SK-N-SH (cell line): ENCODE measurements around the gene PPFIBP2. TPM values are rescaled to one million over a fixed set of nuclear protein-coding genes. Genes with fewer than 3 reads are reported as not detected.

ENCODE experiments used
- CTCF ChIA-PET: fragments of 300-600, 350-600 bp; formaldehyde crosslinking; extraction: SDS; loops from one replicate; lab custom pipeline; 2021; lab: Yijun Ruan, JAX
- POLR2A ChIA-PET: fragments of 350-600 bp; sonication (Branson Sonifier 250); formaldehyde crosslinking; extraction: SDS; loops from one replicate; lab custom pipeline; 2020; ENCODE audit warnings: antibody characterized with exemption, inconsistent platforms; lab: Yijun Ruan, JAX
- DNase-seq: peaks from one replicate; pipeline ENCODE4 v3.0.0; 2012
- H2AFZ ChIP-seq: fragments of 200-600 bp; sonication (generic); 2 replicates; pipeline ENCODE4 v1.8.1; 2016; ENCODE audit warnings: antibody characterized with exemption, mild to moderate bottlenecking, low read depth
- H3F3A ChIP-seq: fragments of 200-600 bp; sonication (generic); replicated peaks from 2 replicates; pipeline ENCODE3; 2016; ENCODE audit warnings: antibody characterized with exemption, mild to moderate bottlenecking; ENCODE audit not compliant: insufficient read depth
- H3K27ac ChIP-seq, 2 experiments: fragments of 200-500 bp in 1 of 2; fragments of 200-600 bp in 1 of 2; sonication (Bioruptor generic) in 1 of 2; sonication (generic), shearing (Covaris generic) in 1 of 2; 2 replicates each; pipeline versions ENCODE4 v1.5.1 to v1.6.1; 2014 to 2016; ENCODE audit warnings: low read depth in 2 of 2, inconsistent platforms in 1 of 2, low read length in 1 of 2, mild to moderate bottlenecking in 1 of 2, mixed read lengths in 1 of 2
- H3K27me3 ChIP-seq: fragments of 200-600 bp; sonication (generic), shearing (Covaris generic); 2 replicates; pipeline ENCODE4 v1.6.1; 2016; ENCODE audit warnings: mixed run types; ENCODE audit not compliant: insufficient read depth
- H3K36me3 ChIP-seq, 2 experiments: fragments of 200-500 bp in 1 of 2; fragments of 200-600 bp in 1 of 2; sonication (Bioruptor generic) in 1 of 2; sonication (generic) in 1 of 2; replicated peaks in 1 of 2; 2 replicates each; pipeline versions ENCODE3 to v1.5.1; 2014 to 2016; ENCODE audit warnings: low read length in 1 of 2, mild to moderate bottlenecking in 1 of 2; ENCODE audit not compliant: insufficient read depth in 2 of 2, control insufficient read depth in 1 of 2
- H3K4me1 ChIP-seq, 2 experiments: fragments of 200-500 bp in 1 of 2; fragments of 200-600 bp in 1 of 2; sonication (Bioruptor generic) in 1 of 2; sonication (generic), shearing (Covaris generic) in 1 of 2; 2 replicates each; pipeline versions ENCODE4 v1.5.1 to v1.6.1; 2014 to 2016; ENCODE audit warnings: low read depth in 1 of 2, low read length in 1 of 2, mixed run types in 1 of 2; ENCODE audit not compliant: insufficient read depth in 2 of 2, control insufficient read depth in 1 of 2
- H3K4me2 ChIP-seq: fragments of 200-600 bp; sonication (generic), shearing (Covaris generic); 2 replicates; pipeline ENCODE4 v1.6.1; 2017; ENCODE audit warnings: mixed run types
- H3K4me3 ChIP-seq, 2 experiments: fragments of 200-500 bp in 1 of 2; fragments of 200-600 bp in 1 of 2; sonication (Bioruptor generic) in 1 of 2; sonication (generic), shearing (Covaris generic) in 1 of 2; 2 replicates each; pipeline versions ENCODE4 v1.5.1 to v1.8.1; 2014 to 2016; ENCODE audit warnings: low read depth in 2 of 2, inconsistent platforms in 1 of 2, low read length in 1 of 2, mild to moderate bottlenecking in 1 of 2, mixed read lengths in 1 of 2, moderate library complexity in 1 of 2
- H3K79me2 ChIP-seq: fragments of 200-600 bp; sonication (generic); 2 replicates; pipeline ENCODE4 v1.8.1; 2017; ENCODE audit warnings: mild to moderate bottlenecking; ENCODE audit not compliant: insufficient read depth
- H3K9ac ChIP-seq: fragments of 200-600 bp; sonication (generic); 2 replicates; pipeline ENCODE4 v1.6.1; 2017; ENCODE audit warnings: mixed run types
- H3K9me2 ChIP-seq: fragments of 200-600 bp; sonication (generic); 2 replicates; pipeline ENCODE4 v1.6.1; 2017; ENCODE audit warnings: mixed run types
- H3K9me3 ChIP-seq: fragments of 200-600 bp; sonication (generic); 2 replicates; pipeline ENCODE4 v1.6.1; 2017; ENCODE audit warnings: mixed run types, mild to moderate bottlenecking, moderate library complexity
- H4K20me1 ChIP-seq: fragments of 200-600 bp; sonication (generic); 2 replicates; pipeline ENCODE4 v1.6.1; 2017; ENCODE audit warnings: mild to moderate bottlenecking, mixed run types; ENCODE audit not compliant: insufficient read depth
- ELF1 ChIP-seq: IDR thresholded peaks from 2 replicates; pipeline ENCODE4 v1.4.0; 2012
- EP300 ChIP-seq, 2 experiments: IDR thresholded peaks; 2 replicates each; pipeline versions ENCODE4 v1.4.0 to v1.6.1; 2012; ENCODE audit warnings: borderline replicate concordance in 1 of 2, low read depth in 1 of 2, low read length in 1 of 2
- EZH2phosphoT487 ChIP-seq: fragments of 200-600 bp; sonication (generic); IDR thresholded peaks from 2 replicates; pipeline ENCODE4 v1.6.1; 2017; ENCODE audit warnings: low read depth, mixed run types, mild to moderate bottlenecking, antibody characterized with exemption, moderate library complexity, borderline replicate concordance
- FOSL2 ChIP-seq: IDR thresholded peaks from 2 replicates; pipeline ENCODE4 v1.4.0; 2012; ENCODE audit warnings: low read depth, mild to moderate bottlenecking, moderate library complexity, borderline replicate concordance
- JUND ChIP-seq: IDR thresholded peaks from 2 replicates; pipeline ENCODE4 v1.4.0; 2012
- MEF2A ChIP-seq: IDR thresholded peaks from 2 replicates; pipeline ENCODE4 v1.4.0; 2012; ENCODE audit warnings: low read depth, borderline replicate concordance
- NFIC ChIP-seq: IDR thresholded peaks from 2 replicates; pipeline ENCODE4 v1.4.0; 2012; ENCODE audit warnings: borderline replicate concordance
- POLR2AphosphoS5 ChIP-seq: IDR thresholded peaks from 2 replicates; pipeline ENCODE4 v1.6.1; 2012; ENCODE audit warnings: low read depth, low read length
- TCF12 ChIP-seq: IDR thresholded peaks from 2 replicates; pipeline ENCODE4 v1.4.0; 2012
- YY1 ChIP-seq: IDR thresholded peaks from 2 replicates; pipeline ENCODE4 v1.4.0; 2012; ENCODE audit warnings: low read depth, mild to moderate bottlenecking
- WGBS: methylation state at CpG from one replicate; pipeline ENCODE4 v1.1.6; 2017; ENCODE audit warnings: low lambda C conversion rate; 5-methylcytosine and 5-hydroxymethylcytosine counted together
- polyA plus RNA-seq, 3 experiments: library from polyadenylated mRNA; depleted of rRNA; stranded (reverse); fragments of >200 nt; gene quantifications; 2 replicates each; pipeline ENCODE4 v1.2.3, GENCODE V29; 2012
- TF ChIP-seq, protein P1 (sequence below): IDR thresholded peaks from 2 replicates; pipeline ENCODE4; 2012
- TF ChIP-seq, protein P2 (sequence below): fragments of 200-600 bp; sonication (generic); IDR thresholded peaks from 2 replicates; pipeline ENCODE4 v1.6.1; 2017; ENCODE audit warnings: antibody characterized with exemption, mild to moderate bottlenecking, moderate library complexity
- TF ChIP-seq, protein P3 (sequence below): IDR thresholded peaks from 2 replicates; pipeline ENCODE4 v1.4.0; 2012; ENCODE audit warnings: low read depth, borderline replicate concordance
- TF ChIP-seq, protein P4 (sequence below): IDR thresholded peaks from 2 replicates; pipeline ENCODE4 v1.4.0; 2012; ENCODE audit warnings: low read depth

The PPFIBP2 gene
- polyA plus RNA-seq, 1 of the 3 experiments (the other 2 are of a cell fraction), result 0.67 TPM

DNA sequence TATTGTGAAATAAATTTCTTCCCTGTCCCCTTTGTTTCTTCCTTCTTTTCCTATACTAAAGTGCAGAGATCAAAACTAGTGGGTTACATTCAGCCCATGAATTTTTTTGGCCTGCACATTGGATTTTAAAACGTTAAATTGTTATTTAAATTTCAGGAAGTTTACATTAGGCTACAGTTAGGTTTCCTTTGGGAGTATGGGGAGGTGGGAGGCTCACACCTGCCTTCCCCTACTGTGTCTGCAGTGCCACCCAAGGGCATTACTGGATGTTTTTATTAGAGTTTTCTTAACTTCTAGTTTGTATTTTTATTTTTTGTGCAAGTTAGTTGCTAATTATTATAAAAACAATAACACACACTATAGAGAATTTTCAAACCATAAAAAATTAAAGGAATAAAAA lies 107.8 kb downstream of the PPFIBP2 start:
- Histone ChIP-seq H2AFZ (no peak overlapping the region), H3K4me3 (no peak overlapping the region), H3K4me2 (no peak overlapping the region), H3K27ac (no peak overlapping the region), H3K9me3 (no peaks in the 10 kb centered on the region), H3K36me3 (no peaks in the 10 kb centered on the region), H3F3A (no peaks in the 10 kb centered on the region), H3K27me3 (no peaks in the 10 kb centered on the region), H4K20me1 (no peaks in the 10 kb centered on the region), H3K9me2 (no peaks in the 10 kb centered on the region), H3K4me1 (peaks cover 0 to 7% of the 10 kb centered on the region in 2 experiments; a peak in 1 of 4 replicates), H3K9ac (no peak overlapping the region), H3K79me2 (no peaks in the 10 kb centered on the region)
- no peak for TF ChIP-seq ELF1
- TF ChIP-seq, protein P1, sequence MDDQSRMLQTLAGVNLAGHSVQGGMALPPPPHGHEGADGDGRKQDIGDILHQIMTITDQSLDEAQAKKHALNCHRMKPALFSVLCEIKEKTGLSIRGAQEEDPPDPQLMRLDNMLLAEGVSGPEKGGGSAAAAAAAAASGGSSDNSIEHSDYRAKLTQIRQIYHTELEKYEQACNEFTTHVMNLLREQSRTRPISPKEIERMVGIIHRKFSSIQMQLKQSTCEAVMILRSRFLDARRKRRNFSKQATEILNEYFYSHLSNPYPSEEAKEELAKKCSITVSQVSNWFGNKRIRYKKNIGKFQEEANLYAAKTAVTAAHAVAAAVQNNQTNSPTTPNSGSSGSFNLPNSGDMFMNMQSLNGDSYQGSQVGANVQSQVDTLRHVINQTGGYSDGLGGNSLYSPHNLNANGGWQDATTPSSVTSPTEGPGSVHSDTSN, result no peak
- TF ChIP-seq TCF12, result no peak
- TF ChIP-seq FOSL2, result no peak
- TF ChIP-seq EP300 (IDR thresholded peaks at IDR 0.05; ENCODE audit: borderline replicate concordance in 1 of 2, low read depth in 1 of 2, low read length in 1 of 2), result no peak
- no peak for TF ChIP-seq POLR2AphosphoS5
- no peak for TF ChIP-seq JUND
- TF ChIP-seq NFIC, result no peak
- TF ChIP-seq, protein P2, sequence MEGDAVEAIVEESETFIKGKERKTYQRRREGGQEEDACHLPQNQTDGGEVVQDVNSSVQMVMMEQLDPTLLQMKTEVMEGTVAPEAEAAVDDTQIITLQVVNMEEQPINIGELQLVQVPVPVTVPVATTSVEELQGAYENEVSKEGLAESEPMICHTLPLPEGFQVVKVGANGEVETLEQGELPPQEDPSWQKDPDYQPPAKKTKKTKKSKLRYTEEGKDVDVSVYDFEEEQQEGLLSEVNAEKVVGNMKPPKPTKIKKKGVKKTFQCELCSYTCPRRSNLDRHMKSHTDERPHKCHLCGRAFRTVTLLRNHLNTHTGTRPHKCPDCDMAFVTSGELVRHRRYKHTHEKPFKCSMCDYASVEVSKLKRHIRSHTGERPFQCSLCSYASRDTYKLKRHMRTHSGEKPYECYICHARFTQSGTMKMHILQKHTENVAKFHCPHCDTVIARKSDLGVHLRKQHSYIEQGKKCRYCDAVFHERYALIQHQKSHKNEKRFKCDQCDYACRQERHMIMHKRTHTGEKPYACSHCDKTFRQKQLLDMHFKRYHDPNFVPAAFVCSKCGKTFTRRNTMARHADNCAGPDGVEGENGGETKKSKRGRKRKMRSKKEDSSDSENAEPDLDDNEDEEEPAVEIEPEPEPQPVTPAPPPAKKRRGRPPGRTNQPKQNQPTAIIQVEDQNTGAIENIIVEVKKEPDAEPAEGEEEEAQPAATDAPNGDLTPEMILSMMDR, result no peak
- TF ChIP-seq YY1, result no peak
- no peak for TF ChIP-seq MEF2A
- POLR2A ChIA-PET, result no interaction called here
- CTCF ChIA-PET, result interaction anchor here (1.4 kb wide), 1 partner anchor 8 kb away, joined by 3 read pairs; no protein-coding TSS in a partner anchor
- 3% methylated on average over 1 of the region's 1 CpG for WGBS
- no peak for DNase-seq

DNA sequence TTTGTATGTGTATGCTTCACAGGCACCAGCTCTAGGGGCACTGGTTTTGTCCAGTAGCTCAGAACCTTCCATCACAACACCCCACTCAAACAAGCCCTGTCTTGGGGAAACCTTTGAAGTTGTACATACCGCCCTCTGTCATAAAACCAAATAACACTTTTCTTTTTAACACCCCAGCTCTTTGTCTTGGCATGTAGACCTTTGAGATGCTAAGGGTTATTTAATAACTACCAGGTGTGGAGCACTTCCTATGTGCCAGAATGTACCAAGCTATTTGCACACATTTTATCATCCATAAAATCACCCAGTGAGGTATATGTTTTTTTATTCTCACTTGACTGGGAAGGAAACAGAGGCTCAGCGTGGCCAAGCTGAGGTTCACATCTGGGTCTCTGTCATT lies 108.9 kb downstream of the PPFIBP2 start:
- Histone ChIP-seq H2AFZ (no peak overlapping the region), H3K9ac (no peak overlapping the region), H3K36me3 (no peaks in the 10 kb centered on the region), H3F3A (no peaks in the 10 kb centered on the region), H3K79me2 (no peaks in the 10 kb centered on the region), H3K4me3 (no peak overlapping the region), H3K4me1 (peaks cover 0 to 2% of the 10 kb centered on the region in 2 experiments; a peak in 1 of 4 replicates), H3K9me2 (no peaks in the 10 kb centered on the region), H3K27me3 (no peaks in the 10 kb centered on the region), H3K9me3 (no peaks in the 10 kb centered on the region), H3K27ac (no peak overlapping the region), H4K20me1 (no peaks in the 10 kb centered on the region), H3K4me2 (no peak overlapping the region)
- DNase-seq, result no peak
- POLR2A ChIA-PET, result no interaction called here
- CTCF ChIA-PET, result interaction anchor here (1.1 to 2.1 kb wide), 2 partner anchors 10 to 51 kb away, joined by 3 to 7 read pairs; no protein-coding TSS in a partner anchor
- TF ChIP-seq EZH2phosphoT487 (no peak), JUND (no peak), POLR2AphosphoS5 (no peak)
- TF ChIP-seq, protein P3, sequence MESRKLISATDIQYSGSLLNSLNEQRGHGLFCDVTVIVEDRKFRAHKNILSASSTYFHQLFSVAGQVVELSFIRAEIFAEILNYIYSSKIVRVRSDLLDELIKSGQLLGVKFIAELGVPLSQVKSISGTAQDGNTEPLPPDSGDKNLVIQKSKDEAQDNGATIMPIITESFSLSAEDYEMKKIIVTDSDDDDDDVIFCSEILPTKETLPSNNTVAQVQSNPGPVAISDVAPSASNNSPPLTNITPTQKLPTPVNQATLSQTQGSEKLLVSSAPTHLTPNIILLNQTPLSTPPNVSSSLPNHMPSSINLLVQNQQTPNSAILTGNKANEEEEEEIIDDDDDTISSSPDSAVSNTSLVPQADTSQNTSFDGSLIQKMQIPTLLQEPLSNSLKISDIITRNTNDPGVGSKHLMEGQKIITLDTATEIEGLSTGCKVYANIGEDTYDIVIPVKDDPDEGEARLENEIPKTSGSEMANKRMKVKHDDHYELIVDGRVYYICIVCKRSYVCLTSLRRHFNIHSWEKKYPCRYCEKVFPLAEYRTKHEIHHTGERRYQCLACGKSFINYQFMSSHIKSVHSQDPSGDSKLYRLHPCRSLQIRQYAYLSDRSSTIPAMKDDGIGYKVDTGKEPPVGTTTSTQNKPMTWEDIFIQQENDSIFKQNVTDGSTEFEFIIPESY, result no peak
- TF ChIP-seq, protein P4, sequence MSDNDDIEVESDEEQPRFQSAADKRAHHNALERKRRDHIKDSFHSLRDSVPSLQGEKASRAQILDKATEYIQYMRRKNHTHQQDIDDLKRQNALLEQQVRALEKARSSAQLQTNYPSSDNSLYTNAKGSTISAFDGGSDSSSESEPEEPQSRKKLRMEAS, result no peak
- WGBS, result 73% methylated on average over 2 of the region's 2 CpGs
